ENCODE results near the gene SPNS3. TPM values are rescaled to one million over a fixed set of nuclear protein-coding genes. Genes with fewer than 3 reads are reported as not detected.

SPNS3 gene
- total and polyA plus RNA-seq, 2 donors from 2014 or later: 1.4 to 3.7 TPM

DNA sequence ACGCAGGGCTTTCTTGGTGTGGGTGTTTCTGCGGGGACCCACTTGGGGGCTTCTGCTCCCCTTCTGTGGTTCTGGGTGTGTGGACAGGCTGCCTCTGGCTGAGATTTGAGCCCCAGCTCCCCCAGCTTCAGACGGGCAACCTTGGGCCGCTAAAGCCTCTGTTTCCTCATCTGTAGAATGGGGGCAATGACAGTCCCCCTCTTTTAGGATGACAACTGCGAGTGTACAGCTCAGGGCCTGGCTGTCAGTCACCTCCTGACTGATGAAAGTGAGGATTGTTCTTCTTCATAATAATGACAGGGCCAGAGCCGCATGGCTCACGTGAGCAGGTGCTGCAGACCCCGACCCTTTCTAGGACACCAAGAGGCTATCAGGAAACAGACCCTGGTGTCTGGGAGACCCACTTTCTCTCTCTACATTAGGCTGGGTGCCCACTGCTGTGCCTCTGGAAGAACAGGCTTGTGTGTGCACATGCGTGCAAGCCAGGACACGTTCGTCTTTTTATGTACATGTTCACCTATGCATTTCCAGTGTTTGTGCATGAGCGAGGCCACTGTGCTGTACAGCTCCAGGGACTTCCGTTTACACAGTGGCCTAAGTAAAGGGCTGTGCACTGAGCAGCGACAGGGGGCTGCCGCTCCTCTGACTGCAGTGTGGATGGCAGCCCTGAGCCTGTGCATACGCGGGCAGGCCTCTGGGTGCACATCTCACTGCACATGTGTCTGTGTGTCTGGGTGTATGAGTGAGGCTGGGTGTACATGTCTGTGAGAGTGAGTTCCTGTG, 4.6 kb downstream of the SPNS3 start:
- no peak overlapping the region for H3K4me3 ChIP-seq (ENCODE audit: low read length in 3 of 3)
- no peaks in the 10 kb centered on the region for H3K27me3 ChIP-seq (ENCODE audit: control insufficient read depth, insufficient read depth, low read length)
- no peaks in the 10 kb centered on the region for H3K4me1 ChIP-seq (ENCODE audit: control insufficient read depth in 2 of 3, insufficient read depth in 2 of 3, low read depth in 1 of 3, low read length in 3 of 3)
- no peak for DNase-seq
- H3K27ac ChIP-seq (ENCODE audit: low read depth in 2 of 2, low read length in 2 of 2): no peak overlapping the region
- FAIRE-seq: no peak
- no peak overlapping the region for H3K9ac ChIP-seq (ENCODE audit: low read length in 3 of 3)
- H3K9me3 ChIP-seq (ENCODE audit: control insufficient read depth in 2 of 3, insufficient read depth in 1 of 3, low read length in 3 of 3): no peaks in the 10 kb centered on the region
- intact Hi-C loops (cut with DNase I): no loop called here
- no peaks in the 10 kb centered on the region for H3K36me3 ChIP-seq (ENCODE audit: control insufficient read depth in 2 of 3, insufficient read depth in 3 of 3, low read length in 3 of 3)
- TF ChIP-seq, protein P1, sequence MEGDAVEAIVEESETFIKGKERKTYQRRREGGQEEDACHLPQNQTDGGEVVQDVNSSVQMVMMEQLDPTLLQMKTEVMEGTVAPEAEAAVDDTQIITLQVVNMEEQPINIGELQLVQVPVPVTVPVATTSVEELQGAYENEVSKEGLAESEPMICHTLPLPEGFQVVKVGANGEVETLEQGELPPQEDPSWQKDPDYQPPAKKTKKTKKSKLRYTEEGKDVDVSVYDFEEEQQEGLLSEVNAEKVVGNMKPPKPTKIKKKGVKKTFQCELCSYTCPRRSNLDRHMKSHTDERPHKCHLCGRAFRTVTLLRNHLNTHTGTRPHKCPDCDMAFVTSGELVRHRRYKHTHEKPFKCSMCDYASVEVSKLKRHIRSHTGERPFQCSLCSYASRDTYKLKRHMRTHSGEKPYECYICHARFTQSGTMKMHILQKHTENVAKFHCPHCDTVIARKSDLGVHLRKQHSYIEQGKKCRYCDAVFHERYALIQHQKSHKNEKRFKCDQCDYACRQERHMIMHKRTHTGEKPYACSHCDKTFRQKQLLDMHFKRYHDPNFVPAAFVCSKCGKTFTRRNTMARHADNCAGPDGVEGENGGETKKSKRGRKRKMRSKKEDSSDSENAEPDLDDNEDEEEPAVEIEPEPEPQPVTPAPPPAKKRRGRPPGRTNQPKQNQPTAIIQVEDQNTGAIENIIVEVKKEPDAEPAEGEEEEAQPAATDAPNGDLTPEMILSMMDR (IDR thresholded peaks at IDR 0.05; ENCODE audit: borderline replicate concordance, extremely low read depth, insufficient read depth): no peak

DNA sequence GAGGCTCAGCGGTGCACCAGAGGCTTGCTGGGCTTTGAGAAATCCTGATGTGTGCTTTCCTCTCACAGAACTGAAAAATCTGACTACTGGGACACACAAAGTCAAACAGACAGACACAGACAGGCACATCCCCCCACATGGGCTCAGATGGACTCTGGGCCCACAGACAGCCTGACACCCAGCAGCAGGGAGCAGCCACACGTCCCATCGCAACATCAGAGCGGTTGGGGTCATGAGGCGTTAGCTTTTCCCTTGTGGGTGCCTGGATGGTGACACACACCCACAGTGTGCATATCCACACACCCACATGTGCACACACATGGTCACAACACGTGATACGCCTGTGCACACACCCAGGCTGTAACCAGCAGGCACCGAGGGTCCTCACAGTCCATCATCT, 6.3 kb downstream of the SPNS3 start:
- TF ChIP-seq, protein P1 (IDR thresholded peaks at IDR 0.05; ENCODE audit: borderline replicate concordance, extremely low read depth, insufficient read depth): no peak
- Histone ChIP-seq H3K36me3 (ENCODE audit: control insufficient read depth in 2 of 3, insufficient read depth in 3 of 3, low read length in 3 of 3) (no peaks in the 10 kb centered on the region), H3K4me1 (ENCODE audit: control insufficient read depth in 2 of 3, insufficient read depth in 2 of 3, low read depth in 1 of 3, low read length in 3 of 3) (peaks cover 0 to 2% (median 0%) of the 10 kb centered on the region in 3 donors), H3K4me3 (ENCODE audit: low read length in 3 of 3) (no peak overlapping the region), H3K9ac (ENCODE audit: low read length in 3 of 3) (no peak overlapping the region), H3K27me3 (ENCODE audit: control insufficient read depth, insufficient read depth, low read length) (no peaks in the 10 kb centered on the region), H3K9me3 (ENCODE audit: control insufficient read depth in 2 of 3, insufficient read depth in 1 of 3, low read length in 3 of 3) (no peaks in the 10 kb centered on the region), H3K27ac (ENCODE audit: low read depth in 2 of 2, low read length in 2 of 2) (no peak overlapping the region)
- intact Hi-C loops (cut with DNase I): no loop called here
- DNase-seq: no peak
- FAIRE-seq: no peak

DNA sequence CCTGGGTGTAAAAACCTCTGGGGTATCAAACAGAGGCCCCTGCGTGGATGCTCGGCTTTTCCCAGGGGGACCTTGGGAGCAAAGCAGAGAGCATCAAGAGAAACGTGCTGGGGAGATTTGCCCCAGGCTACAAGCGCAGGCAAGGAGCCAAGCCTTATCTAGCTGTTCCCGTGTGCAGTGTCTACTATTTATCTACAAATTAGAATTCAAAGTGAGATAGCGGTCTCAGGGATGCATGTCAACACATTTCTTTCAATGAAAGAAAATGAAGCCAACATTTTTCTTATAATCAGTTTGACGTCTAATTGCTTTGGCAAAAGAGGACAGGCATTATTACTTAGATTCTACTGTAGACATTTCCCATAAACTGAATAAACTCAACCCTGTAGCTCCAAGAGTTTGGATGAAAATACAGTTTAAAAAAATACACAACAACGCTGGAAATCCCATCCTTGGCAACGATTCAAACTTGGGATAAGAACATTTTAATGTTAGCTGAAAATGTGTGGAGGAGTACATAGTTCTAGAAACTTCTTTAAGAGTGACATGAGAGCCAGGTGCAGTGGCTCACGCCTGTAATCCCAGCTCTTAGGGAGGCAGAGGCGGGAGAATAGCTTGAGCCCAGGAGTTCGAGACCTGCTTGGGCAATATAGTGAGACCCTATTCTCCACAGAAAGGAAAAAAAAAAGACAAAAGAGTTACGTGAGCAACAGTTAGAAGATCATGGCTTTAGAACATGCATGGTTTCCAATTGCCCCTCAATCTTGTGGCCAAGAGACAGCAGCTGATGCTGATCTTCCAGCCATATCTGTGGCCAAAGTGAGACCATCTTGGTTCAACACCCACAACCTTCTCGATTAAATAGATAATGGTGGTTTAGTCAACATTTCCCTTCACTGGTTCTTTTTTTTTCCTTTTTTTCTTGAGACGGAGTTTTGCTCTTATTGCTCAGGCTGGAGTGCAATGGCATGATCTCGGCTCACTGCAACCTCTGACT, 7.2 kb downstream of the SPNS3 start:
- peaks cover 0 to 2% (median 0%) of the 10 kb centered on the region in 3 donors for H3K4me1 ChIP-seq (ENCODE audit: control insufficient read depth in 2 of 3, insufficient read depth in 2 of 3, low read depth in 1 of 3, low read length in 3 of 3)
- DNase-seq (peak in 2 of 5 donors; percentile 25 to 81), FAIRE-seq (no peak)
- no peak overlapping the region for H3K4me3 ChIP-seq (ENCODE audit: low read length in 3 of 3)
- H3K9me3 ChIP-seq (ENCODE audit: control insufficient read depth in 2 of 3, insufficient read depth in 1 of 3, low read length in 3 of 3): no peaks in the 10 kb centered on the region
- H3K36me3 ChIP-seq (ENCODE audit: control insufficient read depth in 2 of 3, insufficient read depth in 3 of 3, low read length in 3 of 3): no peaks in the 10 kb centered on the region
- intact Hi-C loops (cut with DNase I): no loop called here
- H3K27ac ChIP-seq (ENCODE audit: low read depth in 2 of 2, low read length in 2 of 2): no peak overlapping the region
- no peaks in the 10 kb centered on the region for H3K27me3 ChIP-seq (ENCODE audit: control insufficient read depth, insufficient read depth, low read length)
- no peak overlapping the region for H3K9ac ChIP-seq (ENCODE audit: low read length in 3 of 3)
- TF ChIP-seq, protein P1 (IDR thresholded peaks at IDR 0.05; ENCODE audit: borderline replicate concordance, extremely low read depth, insufficient read depth): no peak
